Measurements from ENCODE around the gene A1CF. TPM values are rescaled to one million over a fixed set of nuclear protein-coding genes. Genes with fewer than 3 reads are reported as not detected.
"Not testable (repeated sequence)": the region's sequence is repeated elsewhere in the genome, so short reads cannot be mapped to it uniquely, and the experiment has no call there.

Gene A1CF
- total RNA-seq, 1 experiment from 2014 or later, result not detected

DNA sequence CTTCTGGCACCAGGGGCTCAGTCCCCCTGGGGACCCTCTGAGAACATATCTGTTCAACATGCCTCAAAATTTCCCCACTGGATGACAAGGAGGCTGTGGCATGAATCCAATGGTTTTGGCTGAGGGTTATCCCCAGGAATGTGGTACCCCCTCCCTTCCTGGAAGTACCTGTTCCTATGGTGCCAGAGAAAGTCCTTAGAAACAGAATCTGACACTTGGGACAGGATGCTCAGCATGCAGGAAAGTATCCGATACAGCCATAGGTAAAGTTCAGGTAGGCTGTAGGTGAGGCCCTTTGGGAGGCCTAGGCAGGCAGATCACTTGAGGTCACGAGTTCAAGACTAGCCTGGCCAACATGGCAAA is 42.7 kb upstream of the A1CF start:
- Histone ChIP-seq H3K4me3 (ENCODE audit: low read length) (no peak overlapping the region), H3K9me3 (ENCODE audit: low read length) (peaks cover 8% of the 10 kb centered on the region), H3F3A (ENCODE audit: low read length, unreplicated experiment) (no peaks in the 10 kb centered on the region), H3K4me1 (ENCODE audit: insufficient read depth, low read length) (peaks cover 9% of the 10 kb centered on the region), H2AFZ (ENCODE audit: low read length) (no peak overlapping the region), H4K20me1 (ENCODE audit: low read length) (no peaks in the 10 kb centered on the region), H3K79me2 (ENCODE audit: low read length) (no peaks in the 10 kb centered on the region), H3K27me3 (ENCODE audit: low read length) (peaks cover 22% of the 10 kb centered on the region), H3K36me3 (ENCODE audit: low read depth, low read length) (no peaks in the 10 kb centered on the region), H3K4me2 (ENCODE audit: low read length) (no peak overlapping the region), H3K9me2 (replicated peaks; ENCODE audit: low read length) (no peaks in the 10 kb centered on the region), H3K9ac (ENCODE audit: low read length) (no peak overlapping the region), H3K27ac (ENCODE audit: low read length) (no peak overlapping the region)
- BruUV-seq (replicated peaks), result no TSS peak
- peak; percentile 55 for DNase-seq
- ChIA-PET POLR2A (ENCODE audit: unreplicated experiment) (no interaction called here), CTCF (no interaction called here)
- TF ChIP-seq EZH2phosphoT487 (IDR thresholded peaks at IDR 0.05; ENCODE audit: borderline replicate concordance, low read length), result no peak
- no peak for TF ChIP-seq EZH2 (IDR thresholded peaks at IDR 0.05; ENCODE audit: low read length, unreplicated experiment)
- TF ChIP-seq, protein P1, sequence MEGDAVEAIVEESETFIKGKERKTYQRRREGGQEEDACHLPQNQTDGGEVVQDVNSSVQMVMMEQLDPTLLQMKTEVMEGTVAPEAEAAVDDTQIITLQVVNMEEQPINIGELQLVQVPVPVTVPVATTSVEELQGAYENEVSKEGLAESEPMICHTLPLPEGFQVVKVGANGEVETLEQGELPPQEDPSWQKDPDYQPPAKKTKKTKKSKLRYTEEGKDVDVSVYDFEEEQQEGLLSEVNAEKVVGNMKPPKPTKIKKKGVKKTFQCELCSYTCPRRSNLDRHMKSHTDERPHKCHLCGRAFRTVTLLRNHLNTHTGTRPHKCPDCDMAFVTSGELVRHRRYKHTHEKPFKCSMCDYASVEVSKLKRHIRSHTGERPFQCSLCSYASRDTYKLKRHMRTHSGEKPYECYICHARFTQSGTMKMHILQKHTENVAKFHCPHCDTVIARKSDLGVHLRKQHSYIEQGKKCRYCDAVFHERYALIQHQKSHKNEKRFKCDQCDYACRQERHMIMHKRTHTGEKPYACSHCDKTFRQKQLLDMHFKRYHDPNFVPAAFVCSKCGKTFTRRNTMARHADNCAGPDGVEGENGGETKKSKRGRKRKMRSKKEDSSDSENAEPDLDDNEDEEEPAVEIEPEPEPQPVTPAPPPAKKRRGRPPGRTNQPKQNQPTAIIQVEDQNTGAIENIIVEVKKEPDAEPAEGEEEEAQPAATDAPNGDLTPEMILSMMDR (conservative IDR thresholded peaks at IDR 0.05; ENCODE audit: low read depth, low read length), result no peak
- no peak for ATAC-seq
- intact Hi-C loops (cut with micrococcal nuclease), result no loop called here

DNA sequence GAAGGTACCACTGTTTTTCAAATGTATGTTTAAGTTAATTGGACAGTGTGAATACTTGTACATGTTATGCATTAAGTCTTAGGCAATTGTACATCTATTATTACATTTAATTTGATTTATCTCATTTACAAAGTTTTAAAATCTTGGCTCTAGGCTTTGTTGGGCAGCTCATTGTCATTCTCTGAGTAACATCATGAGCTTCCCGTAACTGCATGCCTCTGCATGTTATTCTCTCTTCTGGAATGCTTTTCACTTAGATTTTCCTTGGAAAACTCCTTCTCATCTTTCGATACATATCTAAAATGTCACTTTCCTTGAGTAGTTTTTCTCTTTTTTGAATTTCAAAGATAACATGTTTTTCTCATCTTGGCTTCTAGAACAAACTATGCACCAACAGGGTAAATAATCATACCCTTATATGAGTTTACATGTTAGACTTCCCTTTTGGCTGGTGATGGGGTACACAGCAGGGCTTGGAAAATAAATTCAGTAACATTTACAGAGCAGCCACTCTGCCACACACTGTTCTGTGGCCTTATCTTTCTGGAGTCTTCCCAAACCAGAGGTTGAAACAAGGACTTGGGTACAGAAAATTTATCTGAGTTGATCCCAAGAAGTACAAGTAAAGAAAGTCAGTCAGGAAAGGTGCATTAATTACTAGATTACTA is 42.2 kb upstream of the A1CF start:
- H3K9ac ChIP-seq (ENCODE audit: low read length), result no peak overlapping the region
- H3K4me3 ChIP-seq (ENCODE audit: low read length), result no peak overlapping the region
- peaks cover 11% of the 10 kb centered on the region for H3K9me3 ChIP-seq (ENCODE audit: low read length)
- CTCF ChIA-PET, result no interaction called here
- no peaks in the 10 kb centered on the region for H3F3A ChIP-seq (ENCODE audit: low read length, unreplicated experiment)
- DNase-seq (no peak), ATAC-seq (no peak)
- POLR2A ChIA-PET (ENCODE audit: unreplicated experiment), result no interaction called here
- no peak overlapping the region for H3K27ac ChIP-seq (ENCODE audit: low read length)
- H3K79me2 ChIP-seq (ENCODE audit: low read length), result no peaks in the 10 kb centered on the region
- H4K20me1 ChIP-seq (ENCODE audit: low read length), result no peaks in the 10 kb centered on the region
- no peaks in the 10 kb centered on the region for H3K36me3 ChIP-seq (ENCODE audit: low read depth, low read length)
- BruUV-seq (replicated peaks), result no TSS peak
- peaks cover 17% of the 10 kb centered on the region for H3K27me3 ChIP-seq (ENCODE audit: low read length)
- H3K9me2 ChIP-seq (replicated peaks; ENCODE audit: low read length), result no peaks in the 10 kb centered on the region
- peaks cover 9% of the 10 kb centered on the region for H3K4me1 ChIP-seq (ENCODE audit: insufficient read depth, low read length)
- H3K4me2 ChIP-seq (ENCODE audit: low read length), result no peak overlapping the region
- no peak for TF ChIP-seq EZH2phosphoT487 (IDR thresholded peaks at IDR 0.05; ENCODE audit: borderline replicate concordance, low read length)
- TF ChIP-seq EZH2 (IDR thresholded peaks at IDR 0.05; ENCODE audit: low read length, unreplicated experiment), result no peak
- TF ChIP-seq, protein P1 (conservative IDR thresholded peaks at IDR 0.05; ENCODE audit: low read depth, low read length), result no peak
- no peak overlapping the region for H2AFZ ChIP-seq (ENCODE audit: low read length)
- intact Hi-C loops (cut with micrococcal nuclease), result no loop called here

DNA sequence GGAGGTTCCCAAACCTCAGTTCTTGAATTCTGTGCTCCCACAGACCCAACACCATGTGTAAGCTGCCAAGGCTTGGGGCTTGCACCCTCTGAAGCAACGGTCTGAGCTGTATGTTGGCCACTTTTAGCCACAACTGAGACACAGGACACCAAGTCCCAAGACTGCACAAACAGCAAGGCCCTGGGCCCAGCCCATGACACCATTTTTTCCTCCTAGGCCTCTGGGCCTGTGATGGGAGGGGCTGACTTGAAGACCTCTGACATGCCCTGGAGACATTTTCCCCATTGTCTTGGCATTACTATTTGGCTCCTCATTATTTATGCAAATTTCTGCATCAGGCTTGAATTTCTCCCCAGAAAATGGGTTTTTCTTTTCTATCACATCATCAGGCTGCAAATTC is 38.0 kb upstream of the A1CF start:
- H3K4me2 ChIP-seq (ENCODE audit: low read length); BruUV-seq (replicated peaks); H3K79me2 ChIP-seq (ENCODE audit: low read length); H3K9me2 ChIP-seq (replicated peaks; ENCODE audit: low read length); H3K36me3 ChIP-seq (ENCODE audit: low read depth, low read length); H4K20me1 ChIP-seq (ENCODE audit: low read length); H3K9ac ChIP-seq (ENCODE audit: low read length); H3K27ac ChIP-seq (ENCODE audit: low read length); H3K27me3 ChIP-seq (ENCODE audit: low read length); H3F3A ChIP-seq (ENCODE audit: low read length, unreplicated experiment); H3K4me3 ChIP-seq (ENCODE audit: low read length); POLR2A ChIA-PET (ENCODE audit: unreplicated experiment); intact Hi-C loops (cut with micrococcal nuclease); DNase-seq; H2AFZ ChIP-seq (ENCODE audit: low read length); CTCF ChIA-PET; ATAC-seq: not testable (repeated sequence)
- H3K4me1 ChIP-seq (ENCODE audit: insufficient read depth, low read length), result peaks cover 11% of the 10 kb centered on the region
- H3K9me3 ChIP-seq (ENCODE audit: low read length), result peaks cover 26% of the 10 kb centered on the region
